ENCODE results near the gene SYCP2.
A peak's percentile ranks its signal among the peaks of the same experiment; 100 is the strongest.

The SYCP2 gene

DNA sequence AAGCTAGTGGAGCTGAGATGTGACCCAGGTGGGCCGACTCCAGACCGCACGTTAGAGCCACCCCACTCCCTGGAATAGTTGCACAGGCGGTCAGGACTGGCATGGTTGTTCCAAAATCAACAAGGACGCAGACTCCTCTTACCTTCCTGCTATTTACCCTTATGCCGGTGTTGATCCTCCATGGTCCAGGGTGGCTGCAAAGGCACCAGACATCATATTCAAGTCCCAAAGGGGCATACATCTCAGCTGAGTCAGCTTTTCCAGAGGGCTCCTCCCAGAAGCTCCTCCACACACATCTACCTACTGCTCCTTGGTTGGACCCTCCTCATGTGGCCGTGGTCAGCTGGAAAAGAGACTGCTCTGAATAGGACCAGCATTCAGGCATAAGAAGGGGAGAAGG is 112.2 kb downstream of the SYCP2 start:
- no peak for DNase-seq (ENCODE audit: low spot score)

DNA sequence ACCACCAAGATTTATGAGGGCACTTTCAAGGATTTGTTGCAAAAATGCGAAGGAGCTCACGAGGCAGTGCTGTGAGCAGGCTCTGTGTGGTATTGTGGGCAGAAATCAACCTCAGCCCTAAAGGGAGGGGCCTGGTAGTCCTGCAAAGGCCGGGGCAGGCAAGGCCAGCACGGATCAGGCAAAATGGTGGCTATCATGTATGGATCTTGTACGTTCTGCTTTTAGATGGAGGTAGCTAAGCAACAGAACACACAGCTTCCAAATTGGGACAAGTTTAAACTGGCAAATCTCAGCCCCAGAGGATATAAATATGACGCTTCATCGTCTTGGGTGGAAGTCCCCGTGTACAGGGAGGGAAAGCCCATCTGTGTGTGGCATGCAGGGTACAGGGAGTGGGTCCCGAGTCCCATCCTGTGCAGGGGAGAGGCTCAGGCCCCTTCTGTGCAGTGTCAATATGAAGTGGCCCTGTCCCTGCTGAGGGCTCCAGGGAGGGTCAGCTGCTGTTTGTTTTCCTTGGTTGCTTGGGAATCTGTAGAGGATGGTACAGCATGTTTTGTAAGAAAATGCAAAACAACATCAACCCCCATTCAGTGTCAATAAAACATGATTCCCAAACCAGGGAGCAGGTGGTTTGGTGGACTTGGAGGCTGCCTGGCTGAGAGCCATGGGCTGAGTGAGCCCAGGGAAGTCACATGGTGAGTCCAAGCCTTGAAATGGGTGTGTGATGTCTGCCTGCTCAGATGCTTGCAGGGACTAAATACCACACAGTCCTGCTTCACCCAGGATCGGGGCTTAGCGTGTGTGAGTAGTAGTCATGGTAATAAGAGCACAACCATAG is 113.0 kb downstream of the SYCP2 start:
- DNase-seq (ENCODE audit: low spot score), result peak; percentile 77

DNA sequence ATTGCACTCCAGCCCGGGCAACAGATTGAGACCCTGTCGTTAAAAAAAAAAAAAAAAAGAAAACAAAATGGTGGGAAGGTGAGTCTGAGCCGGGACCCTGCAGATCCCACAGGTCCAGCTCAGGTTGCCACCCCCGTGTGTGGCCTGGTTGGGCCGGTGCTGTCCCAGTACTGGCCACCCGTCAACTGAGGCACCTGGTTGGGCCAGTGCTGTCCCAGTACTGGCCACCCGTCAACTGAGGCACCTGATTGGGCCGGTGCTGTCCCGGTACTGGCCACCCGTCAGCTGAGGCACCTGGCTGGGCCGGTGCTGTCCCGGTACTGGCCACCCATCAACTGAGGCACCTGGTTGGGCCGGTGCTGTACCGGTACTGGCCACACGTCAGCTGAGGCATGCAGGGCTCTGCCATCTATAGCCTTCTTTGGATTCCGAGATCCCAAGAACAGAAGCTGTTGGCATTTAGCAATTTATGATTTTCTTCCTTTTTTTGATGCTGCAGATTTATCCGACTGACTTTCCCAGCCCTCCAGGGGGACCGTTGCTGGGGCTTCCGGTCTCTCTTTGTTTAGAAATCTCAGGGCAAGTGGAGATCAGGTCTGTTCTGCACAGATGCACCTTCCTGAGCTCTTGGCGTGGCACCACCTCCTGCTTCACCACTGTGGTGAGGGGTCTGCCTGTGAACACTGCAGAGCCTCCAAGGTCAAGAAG is 113.8 kb downstream of the SYCP2 start:
- DNase-seq (ENCODE audit: low spot score), result no peak

DNA sequence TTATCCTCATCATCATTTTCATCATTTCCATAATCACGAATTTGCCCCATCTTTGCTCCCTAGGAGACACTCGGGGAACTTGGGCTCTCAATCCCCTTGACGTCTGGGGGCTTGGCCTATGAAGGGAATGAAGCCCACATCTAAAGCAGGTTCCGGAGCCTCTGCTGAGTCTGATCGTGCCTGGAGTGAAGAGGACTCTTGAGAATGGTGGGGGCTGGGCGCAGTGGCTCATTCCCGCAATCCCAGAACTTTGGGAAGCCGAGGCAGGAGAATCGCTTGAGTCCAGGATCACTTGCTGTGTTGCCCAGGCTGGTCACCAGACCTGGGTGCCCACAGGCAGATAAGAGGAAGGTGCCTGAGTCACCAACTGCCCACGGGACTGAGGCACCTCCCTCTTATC is 114.5 kb downstream of the SYCP2 start:
- no peak for DNase-seq (ENCODE audit: low spot score)

DNA sequence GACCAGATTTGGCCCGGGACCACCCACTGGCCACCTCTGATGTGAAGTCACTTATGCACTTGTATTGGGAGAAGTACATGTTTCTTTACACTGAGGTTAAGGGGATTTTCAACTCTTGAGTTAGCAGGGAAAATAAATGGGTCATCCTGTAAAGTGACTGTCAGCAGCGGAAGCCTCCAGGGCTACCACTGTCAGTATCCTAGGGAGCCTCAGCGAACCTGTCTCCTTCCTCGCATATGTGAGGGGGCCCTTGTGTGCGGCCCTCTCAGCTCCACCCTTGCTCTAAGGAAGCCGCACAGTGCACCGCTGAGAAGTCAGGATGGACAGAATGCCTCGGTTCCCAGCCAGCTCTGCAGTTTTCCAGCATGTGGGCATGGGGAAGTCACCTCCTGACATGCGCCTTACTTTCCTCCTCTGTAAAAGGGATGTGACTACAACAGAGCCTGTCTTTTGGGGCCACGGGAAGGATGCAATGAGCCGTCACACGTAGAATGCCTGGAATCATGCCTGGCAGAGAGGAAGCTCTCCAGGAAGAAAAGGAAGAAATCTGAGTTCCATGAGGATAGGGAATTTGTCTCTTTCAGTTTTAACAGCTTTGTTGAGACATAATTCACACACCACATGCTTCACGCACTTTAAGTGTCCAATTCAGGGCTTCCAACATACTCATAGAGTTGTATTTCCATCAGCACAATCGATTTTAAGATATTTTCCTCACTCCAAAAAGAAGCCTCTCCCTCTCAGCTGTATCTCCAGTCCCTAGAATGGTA is 115.4 kb downstream of the SYCP2 start:
- DNase-seq (ENCODE audit: low spot score), result no peak

DNA sequence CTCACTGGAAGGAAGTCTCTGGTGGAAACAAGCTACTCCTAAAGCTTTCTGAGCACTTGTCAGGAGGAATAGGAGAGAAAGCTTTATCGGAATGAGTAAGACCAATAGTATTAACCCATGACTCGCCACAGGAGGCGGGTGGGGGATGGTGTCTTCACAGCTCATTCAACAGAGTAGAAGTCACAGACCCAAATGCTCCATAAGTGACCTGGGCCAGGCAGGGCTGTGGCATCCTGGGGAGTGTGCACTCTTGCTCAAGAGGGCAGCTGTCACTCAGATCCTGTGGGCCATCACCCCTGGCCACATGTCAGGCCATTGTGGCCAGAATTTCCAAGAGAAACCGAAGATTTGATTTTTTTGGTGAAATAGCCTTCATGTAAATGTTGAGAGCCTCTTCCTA is 116.0 kb downstream of the SYCP2 start:
- no peak for DNase-seq (ENCODE audit: low spot score)

DNA sequence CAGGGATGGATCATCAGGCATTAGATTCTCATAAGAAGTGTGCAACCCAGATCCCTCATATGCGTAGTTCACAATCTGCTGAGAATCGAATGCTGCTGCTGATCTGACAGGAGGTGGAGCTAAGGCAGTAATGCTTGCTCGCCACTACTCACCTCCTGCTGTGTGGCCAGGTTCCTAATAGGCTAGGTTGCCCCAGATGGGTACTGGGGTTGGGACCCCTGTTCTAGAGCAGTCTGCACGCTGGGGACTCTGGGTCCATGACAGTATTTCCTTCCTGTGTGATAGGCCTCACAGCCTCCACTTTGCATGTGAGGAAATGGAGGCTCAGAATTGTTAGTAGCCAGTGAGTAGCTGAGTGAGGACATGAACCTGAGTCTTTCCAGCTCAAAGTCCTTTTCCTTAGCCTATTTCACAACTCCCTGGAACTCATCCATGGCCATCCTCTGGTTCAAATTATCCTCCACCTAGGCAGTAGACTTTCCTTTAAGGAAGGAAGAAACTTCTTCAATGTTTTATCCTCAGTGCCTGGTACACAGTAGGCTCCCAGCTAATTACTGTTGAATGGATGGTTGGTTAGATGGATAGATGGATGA is 117.2 kb downstream of the SYCP2 start:
- no peak for DNase-seq (ENCODE audit: low spot score)

DNA sequence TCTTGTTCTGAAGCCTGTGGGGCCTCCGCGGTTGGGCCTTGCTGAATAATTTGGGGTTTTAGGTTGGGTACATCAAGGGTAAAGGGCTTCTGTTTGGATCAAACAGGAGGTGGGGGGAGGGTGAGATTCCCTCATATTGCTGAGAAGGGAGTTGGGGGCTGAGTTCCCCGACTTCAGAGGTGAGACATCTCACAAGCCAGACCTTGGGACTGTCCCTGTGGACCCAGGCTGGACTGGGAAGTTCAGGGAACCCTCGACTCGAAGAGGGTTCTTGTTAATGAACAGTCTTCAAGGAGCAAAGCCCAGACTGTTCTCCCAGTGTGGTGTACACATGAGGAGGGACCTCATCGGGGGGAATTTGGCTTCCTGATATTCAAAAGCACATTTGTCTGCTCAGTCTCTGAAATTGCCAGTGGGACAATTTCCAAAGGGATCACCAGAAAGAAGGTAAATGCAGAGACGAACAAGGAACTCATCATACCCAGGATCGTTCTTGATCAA is 118.5 kb downstream of the SYCP2 start:
- no peak for DNase-seq (ENCODE audit: low spot score)

DNA sequence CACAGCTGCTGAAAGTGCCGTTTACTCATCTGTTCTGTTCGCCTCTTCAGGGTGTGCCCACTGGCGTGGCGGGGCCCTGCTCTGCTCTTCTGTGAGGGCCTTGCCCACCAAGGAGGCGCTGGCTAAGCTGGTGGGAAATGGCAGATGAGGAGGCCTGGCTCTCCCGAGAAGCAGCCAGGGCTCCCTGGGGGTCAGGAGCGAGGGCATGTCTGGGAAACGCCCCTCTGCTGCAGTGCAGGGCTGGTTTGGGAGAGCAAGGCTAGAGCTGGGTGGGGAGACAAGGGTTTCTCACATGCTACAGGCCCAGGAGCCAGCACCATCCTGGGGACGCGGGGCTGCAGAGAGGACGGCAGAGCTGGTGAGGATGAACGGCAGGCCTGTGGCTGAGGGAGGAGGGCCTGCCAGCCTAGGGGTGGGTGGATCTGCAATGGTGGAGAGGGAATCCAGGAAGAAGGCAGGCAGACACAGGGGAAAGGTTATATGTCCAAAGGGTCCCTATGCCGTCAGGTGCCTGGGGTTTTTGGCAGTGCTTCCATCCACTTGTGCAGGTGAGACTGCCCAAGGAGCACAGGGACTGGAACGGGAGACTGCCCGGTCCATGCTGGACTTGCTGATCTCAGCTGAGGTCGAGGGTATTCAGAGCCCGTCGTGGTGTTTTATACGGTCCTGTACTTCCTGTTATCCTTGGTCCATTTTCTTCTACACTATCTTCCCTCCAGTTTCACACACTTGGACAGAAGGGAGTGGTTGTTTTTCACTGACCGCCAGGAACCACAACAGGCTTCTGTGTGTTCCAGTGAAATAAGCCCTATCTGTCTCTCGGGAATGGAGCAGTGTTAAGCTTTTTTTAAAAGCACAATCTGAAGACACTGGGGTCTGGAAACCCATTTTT is 119.2 kb downstream of the SYCP2 start:
- no peak for DNase-seq (ENCODE audit: low spot score)

All from globus pallidus (tissue), 1 donor.